ENCODE measurements around the gene DPH3.

The DPH3 gene

GRCh38 chr3:16240229-16241023 is 24.3 kb downstream of the DPH3 start (continued):
- no peak for TF ChIP-seq SALL2 (tag by site-specific recombination; IDR thresholded peaks at IDR 0.05; ENCODE audit: borderline replicate concordance)
- no peak for TF ChIP-seq ZNF521 (tag by site-specific recombination; IDR thresholded peaks at IDR 0.05)

GRCh38 chr3:16239780-16240179 is 25.0 kb downstream of the DPH3 start:
- Histone ChIP-seq H3K36me3 (ENCODE audit: control insufficient read depth in 2 of 2, insufficient read depth in 1 of 2, low read length in 2 of 2) (no peaks in the 10 kb centered on the region), H3K27ac (ENCODE audit: extremely low read depth, low read depth, low read length) (no peak overlapping the region), H3K9me3 (ENCODE audit: control insufficient read depth, insufficient read depth, low read depth, low read length) (no peaks in the 10 kb centered on the region), H3K4me3 (ENCODE audit: low read depth, low read length) (no peak overlapping the region), H3K4me1 (ENCODE audit: control insufficient read depth, insufficient read depth, low read length) (no peaks in the 10 kb centered on the region)
- CTCF ChIA-PET = no interaction called here
- POLR2A ChIA-PET = no interaction called here
- no peak for TF ChIP-seq ZNF654 (tag by site-specific recombination; IDR thresholded peaks at IDR 0.05; ENCODE audit: low read depth)
- no peak for TF ChIP-seq BCL11A (tag by site-specific recombination; IDR thresholded peaks at IDR 0.05; ENCODE audit: low read depth)
- TF ChIP-seq PRDM10 (tag by site-specific recombination; IDR thresholded peaks at IDR 0.05) = no peak
- no peak for TF ChIP-seq MYNN (tag by site-specific recombination; IDR thresholded peaks at IDR 0.05; ENCODE audit: borderline replicate concordance)
- TF ChIP-seq ZNF133 (tag by site-specific recombination; IDR thresholded peaks at IDR 0.05) = no peak
- TF ChIP-seq ZNF623 (tag by site-specific recombination; IDR thresholded peaks at IDR 0.05) = no peak
- TF ChIP-seq ZNF114 (tag by site-specific recombination; IDR thresholded peaks at IDR 0.05) = no peak
- no peak for TF ChIP-seq ZNF248 (tag by site-specific recombination; IDR thresholded peaks at IDR 0.05)
- no peak for TF ChIP-seq ZNF239 (tag by site-specific recombination; IDR thresholded peaks at IDR 0.05)

- Histone ChIP-seq H3K4me1 (ENCODE audit: control insufficient read depth, insufficient read depth, low read length) (no peaks in the 10 kb centered on the region), H3K9me3 (ENCODE audit: control insufficient read depth, insufficient read depth, low read depth, low read length) (no peaks in the 10 kb centered on the region), H3K27ac (ENCODE audit: extremely low read depth, low read depth, low read length) (no peak overlapping the region), H3K36me3 (ENCODE audit: control insufficient read depth in 2 of 2, insufficient read depth in 1 of 2, low read length in 2 of 2) (no peaks in the 10 kb centered on the region), H3K4me3 (ENCODE audit: low read depth, low read length) (no peak overlapping the region)
- ChIA-PET CTCF (no interaction called here), POLR2A (no interaction called here)
- TF ChIP-seq FEZF1 (tag by site-specific recombination; IDR thresholded peaks at IDR 0.05) = no peak
- no peak for TF ChIP-seq WT1 (tag by site-specific recombination; IDR thresholded peaks at IDR 0.05)
- no peak for TF ChIP-seq ZNF175 (tag by site-specific recombination; IDR thresholded peaks at IDR 0.05)
- no peak for TF ChIP-seq ZNF624 (tag by site-specific recombination; IDR thresholded peaks at IDR 0.05)
- no peak for TF ChIP-seq SETDB1 (IDR thresholded peaks at IDR 0.05; ENCODE audit: insufficient read length, low read length)
- TF ChIP-seq ZFP3 (tag by site-specific recombination; IDR thresholded peaks at IDR 0.05; ENCODE audit: low read depth) = no peak
- TF ChIP-seq ZNF701 (tag by site-specific recombination; IDR thresholded peaks at IDR 0.05) = no peak
- no peak for TF ChIP-seq ZNF518A (tag by site-specific recombination; conservative IDR thresholded peaks at IDR 0.05; ENCODE audit: low read depth)
- no peak for TF ChIP-seq ZNF223 (tag by site-specific recombination; IDR thresholded peaks at IDR 0.05)
Measured at GRCh38 chr3:16239086-16239770, 25.5 kb downstream of the DPH3 start.
